C4-2B (cell line): ENCODE data around the gene TMEM51.

Experiments used
- CTCF ChIP-seq: fragments of 450-650 bp; conservative IDR thresholded peaks from 2 replicates; pipeline ENCODE4 v1.5.1; 2017; ENCODE audit warnings: mild to moderate bottlenecking
- ZFX ChIP-seq: fragments of 450-650 bp; IDR thresholded peaks from 2 replicates; pipeline ENCODE4 v1.6.1; 2017

- TF ChIP-seq CTCF (no peak), ZFX (no peak)
Observed at GRCh38 chr1:15171271-15171908, 17.8 kb downstream of the TMEM51 start.
